HepG2 (cell line): ENCODE results near the gene THAP3. TPM values are rescaled to one million over a fixed set of nuclear protein-coding genes. Genes with fewer than 3 reads are reported as not detected.
A peak's percentile ranks its signal among the peaks of the same experiment; 100 is the strongest.

ENCODE experiments used
- CAMTA2 ChIP-seq: sonication (generic); formaldehyde crosslinking; IDR thresholded peaks from 2 replicates; pipeline ENCODE4 v1.4.0; 2020; ENCODE audit warnings: mild to moderate bottlenecking, missing genetic modification reagents, borderline replicate concordance
- CCAR2 ChIP-seq: fragments of 200-400 bp; formaldehyde crosslinking; optimal IDR thresholded peaks from 2 replicates; pipeline ENCODE3; 2018; ENCODE audit warnings: low read depth, mild to moderate bottlenecking, low read length, moderate library complexity
- FOXK1 ChIP-seq: sonication (generic); formaldehyde crosslinking; IDR thresholded peaks from 2 replicates; pipeline ENCODE4 v1.4.0; 2020; ENCODE audit warnings: low read depth, missing genetic modification reagents, borderline replicate concordance
- GABPA ChIP-seq, 2 experiments: IDR thresholded peaks; 2 replicates each; pipeline ENCODE4 v1.6.1; 2011 to 2016; ENCODE audit warnings: low read depth in 2 of 2, low read length in 1 of 2, missing biosample characterization in 1 of 2, missing genetic modification characterization in 1 of 2
- HMG20A ChIP-seq: IDR thresholded peaks from 2 replicates; pipeline ENCODE4 v1.6.1; 2016; ENCODE audit warnings: borderline replicate concordance
- MAFK ChIP-seq, 2 experiments: IDR thresholded peaks in 1 of 2; conservative IDR thresholded peaks in 1 of 2; 2 replicates each; pipeline ENCODE4 v1.6.1; 2011; ENCODE audit warnings: improper control_type of control experiment in 2 of 2, low read length in 2 of 2
- MLLT10 ChIP-seq: sonication (generic); formaldehyde crosslinking; IDR thresholded peaks from 2 replicates; pipeline ENCODE4 v1.4.0; 2020; ENCODE audit warnings: missing genetic modification reagents
- MTF2 ChIP-seq: sonication (generic); formaldehyde crosslinking; IDR thresholded peaks from 2 replicates; pipeline ENCODE4 v1.5.0; 2020; ENCODE audit warnings: missing genetic modification reagents, borderline replicate concordance
- NCOA1 ChIP-seq: sonication (generic); formaldehyde crosslinking; IDR thresholded peaks from 2 replicates; pipeline ENCODE4 v1.9.0; 2021; ENCODE audit warnings: missing genetic modification reagents
- POLR2AphosphoS5 ChIP-seq: IDR thresholded peaks from 2 replicates; pipeline ENCODE4 v1.6.1; 2012; ENCODE audit warnings: low read depth, low read length
- TAF15 ChIP-seq: fragments of 200-400 bp; formaldehyde crosslinking; IDR thresholded peaks from one replicate; pipeline ENCODE4 v1.6.1; 2018; ENCODE audit warnings: mild to moderate bottlenecking, low read depth, low read length; ENCODE audit not compliant: poor library complexity, severe bottlenecking
- ZFP36 ChIP-seq: fragments of 150-350 bp; IDR thresholded peaks from 2 replicates; pipeline ENCODE4 v1.6.1; 2018; ENCODE audit warnings: borderline replicate concordance, low read length, low read depth; ENCODE audit not compliant: partially characterized antibody
- ZNF446 ChIP-seq: sonication (generic); formaldehyde crosslinking; IDR thresholded peaks from 2 replicates; pipeline ENCODE4 v1.5.0; 2020; ENCODE audit warnings: mild to moderate bottlenecking, missing genetic modification reagents
- ZNF552 ChIP-seq: sonication (generic); formaldehyde crosslinking; IDR thresholded peaks from 2 replicates; pipeline ENCODE4 v1.9.0; 2022; ENCODE audit warnings: missing genetic modification reagents, mild to moderate bottlenecking, borderline replicate concordance
- ZNF577 ChIP-seq: sonication (generic); formaldehyde crosslinking; IDR thresholded peaks from 2 replicates; pipeline ENCODE4 v1.4.0; 2020; ENCODE audit warnings: mild to moderate bottlenecking, low read depth, missing genetic modification reagents, borderline replicate concordance
- ZNF878 ChIP-seq: sonication (generic); formaldehyde crosslinking; IDR thresholded peaks from 2 replicates; pipeline ENCODE4 v1.8.1; 2023; ENCODE audit warnings: mild to moderate bottlenecking, missing genetic modification reagents, moderate library complexity
- polyA plus RNA-seq, 8 experiments: library from polyadenylated mRNA; depleted of rRNA in 3 of 8; stranded (reverse) in 7 of 8; unstranded in 1 of 8; fragments of >200 nt; fragmentation: Illumina TruSeq in 4 of 8; extraction: Trizol in 4 of 8; gene quantifications; 2 replicates each; pipeline versions ENCODE4 v1.2.1 to v1.2.3, GENCODE V29; 2011 to 2016; ENCODE audit warnings: low read depth in 4 of 8, missing spikeins in 1 of 8, mixed read lengths in 1 of 8; ENCODE audit not compliant: insufficient read depth in 1 of 8
- total RNA-seq, 5 experiments: library from RNA; depleted of rRNA; stranded (reverse); fragments of >200 nt; fragmentation: Illumina TruSeq; extraction: Trizol; gene quantifications; 2 replicates each; pipeline ENCODE4 v1.2.3, GENCODE V29; 2016; ENCODE audit warnings: low read depth in 1 of 5
- TF ChIP-seq, protein P1 (sequence below): sonication (generic); formaldehyde crosslinking; conservative IDR thresholded peaks from 2 replicates; pipeline ENCODE4 v1.4.0; 2020; ENCODE audit warnings: missing genetic modification reagents
- TF ChIP-seq, protein P2 (sequence below), 2 experiments: sonication (generic) in 1 of 2; formaldehyde crosslinking in 1 of 2; IDR thresholded peaks; 2 replicates each; pipeline versions ENCODE4 v1.4.0 to v1.6.1; 2018 to 2020; ENCODE audit warnings: missing genetic modification reagents in 2 of 2, borderline replicate concordance in 1 of 2, low read depth in 1 of 2, mild to moderate bottlenecking in 1 of 2, missing biosample characterization in 1 of 2
- TF ChIP-seq, protein P3 (sequence below): sonication (generic); formaldehyde crosslinking; IDR thresholded peaks from 2 replicates; pipeline ENCODE4 v1.5.1; 2020; ENCODE audit warnings: mild to moderate bottlenecking, missing genetic modification reagents, borderline replicate concordance
- TF ChIP-seq, protein P4 (sequence below): sonication (generic); formaldehyde crosslinking; conservative IDR thresholded peaks from 2 replicates; pipeline ENCODE4 v1.4.0; 2020; ENCODE audit warnings: mild to moderate bottlenecking, missing genetic modification reagents, moderate library complexity

The THAP3 gene
- total and polyA plus RNA-seq, 2 of the 13 experiments (the other 11 are each of a cell fraction or from before 2014, with no cell fraction given) = 10.3 to 14.9 TPM

DNA sequence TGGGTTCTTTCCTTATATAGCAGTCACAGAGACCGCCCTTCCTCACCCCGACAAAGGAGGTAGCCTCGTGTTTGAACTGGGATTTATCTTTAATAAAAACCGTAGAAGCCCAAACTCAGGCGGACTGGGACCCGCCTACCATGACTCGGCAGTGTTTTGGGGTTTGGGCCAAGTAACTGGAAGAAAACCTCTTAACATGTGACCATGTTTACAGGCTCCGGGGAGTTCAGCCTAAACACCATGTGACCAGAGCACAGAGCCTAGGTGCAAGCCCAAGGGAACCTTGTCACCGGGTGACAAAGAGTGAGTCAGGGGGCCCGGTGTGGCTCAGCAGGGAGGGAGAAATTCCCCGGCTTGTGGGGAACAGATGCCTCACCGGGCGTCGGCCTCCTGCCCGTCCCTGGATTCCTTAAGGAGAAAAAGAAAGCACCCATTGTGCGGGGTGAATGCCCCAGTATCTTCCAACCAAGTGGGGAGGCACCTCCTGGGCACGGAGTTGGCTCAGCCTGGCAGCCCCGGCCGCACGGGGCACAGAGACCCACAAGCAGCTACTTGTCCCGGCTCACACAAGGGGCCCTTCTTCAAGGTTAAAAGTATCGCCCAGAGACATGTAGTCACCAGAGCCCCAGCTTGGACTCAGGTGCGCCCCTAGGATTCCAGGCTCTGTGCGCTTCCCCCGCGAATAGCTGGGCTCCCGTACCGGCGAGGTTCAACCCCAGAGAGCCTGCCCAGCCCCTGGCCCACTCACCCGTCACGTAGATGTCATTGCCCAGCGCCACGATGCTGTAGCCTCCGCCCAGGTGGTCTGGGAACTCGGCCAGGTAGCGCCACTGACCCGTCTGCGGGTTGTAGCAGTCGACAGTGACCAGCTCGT lies 23.4 kb upstream of the THAP3 start (continued):
- TF ChIP-seq, protein P1, sequence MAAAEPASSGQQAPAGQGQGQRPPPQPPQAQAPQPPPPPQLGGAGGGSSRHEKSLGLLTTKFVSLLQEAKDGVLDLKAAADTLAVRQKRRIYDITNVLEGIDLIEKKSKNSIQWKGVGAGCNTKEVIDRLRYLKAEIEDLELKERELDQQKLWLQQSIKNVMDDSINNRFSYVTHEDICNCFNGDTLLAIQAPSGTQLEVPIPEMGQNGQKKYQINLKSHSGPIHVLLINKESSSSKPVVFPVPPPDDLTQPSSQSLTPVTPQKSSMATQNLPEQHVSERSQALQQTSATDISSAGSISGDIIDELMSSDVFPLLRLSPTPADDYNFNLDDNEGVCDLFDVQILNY (CRISPR knock-in tag) = no peak
- TF ChIP-seq ZNF577 (CRISPR knock-in tag) = no peak
- TF ChIP-seq CCAR2 = no peak
- TF ChIP-seq MAFK (conservative IDR thresholded peaks at IDR 0.05 in 1 of 2, IDR thresholded peaks at IDR 0.05 in 1 of 2; ENCODE audit: low read length in 2 of 2) = 0 out of 4 replicates have a peak, but pooled peaks of 1 of the 2 experiments have one; percentile 38
- no peak for TF ChIP-seq MLLT10
- TF ChIP-seq MTF2 (CRISPR knock-in tag) = no peak
- no peak for TF ChIP-seq ZNF552 (CRISPR knock-in tag)
- TF ChIP-seq ZNF446 (CRISPR knock-in tag) = peak; percentile 60; the same call in 1 of the 2 replicates
- TF ChIP-seq, protein P2, sequence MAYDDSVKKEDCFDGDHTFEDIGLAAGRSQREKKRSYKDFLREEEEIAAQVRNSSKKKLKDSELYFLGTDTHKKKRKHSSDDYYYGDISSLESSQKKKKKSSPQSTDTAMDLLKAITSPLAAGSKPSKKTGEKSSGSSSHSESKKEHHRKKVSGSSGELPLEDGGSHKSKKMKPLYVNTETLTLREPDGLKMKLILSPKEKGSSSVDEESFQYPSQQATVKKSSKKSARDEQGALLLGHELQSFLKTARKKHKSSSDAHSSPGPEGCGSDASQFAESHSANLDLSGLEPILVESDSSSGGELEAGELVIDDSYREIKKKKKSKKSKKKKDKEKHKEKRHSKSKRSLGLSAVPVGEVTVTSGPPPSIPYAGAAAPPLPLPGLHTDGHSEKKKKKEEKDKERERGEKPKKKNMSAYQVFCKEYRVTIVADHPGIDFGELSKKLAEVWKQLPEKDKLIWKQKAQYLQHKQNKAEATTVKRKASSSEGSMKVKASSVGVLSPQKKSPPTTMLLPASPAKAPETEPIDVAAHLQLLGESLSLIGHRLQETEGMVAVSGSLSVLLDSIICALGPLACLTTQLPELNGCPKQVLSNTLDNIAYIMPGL (CRISPR knock-in tag; IDR thresholded peaks at IDR 0.05; ENCODE audit: borderline replicate concordance in 1 of 2, low read depth in 1 of 2) = no peak; a peak in 1 of 4 replicates
- TF ChIP-seq ZNF878 (CRISPR knock-in tag) = no peak
- peak; percentile 42; the same call in 1 of the 2 replicates for TF ChIP-seq POLR2AphosphoS5
- no peak for TF ChIP-seq TAF15
- TF ChIP-seq ZFP36 = no peak
- TF ChIP-seq CAMTA2 = no peak
- no peak for TF ChIP-seq NCOA1 (CRISPR knock-in tag)
- TF ChIP-seq, protein P3, sequence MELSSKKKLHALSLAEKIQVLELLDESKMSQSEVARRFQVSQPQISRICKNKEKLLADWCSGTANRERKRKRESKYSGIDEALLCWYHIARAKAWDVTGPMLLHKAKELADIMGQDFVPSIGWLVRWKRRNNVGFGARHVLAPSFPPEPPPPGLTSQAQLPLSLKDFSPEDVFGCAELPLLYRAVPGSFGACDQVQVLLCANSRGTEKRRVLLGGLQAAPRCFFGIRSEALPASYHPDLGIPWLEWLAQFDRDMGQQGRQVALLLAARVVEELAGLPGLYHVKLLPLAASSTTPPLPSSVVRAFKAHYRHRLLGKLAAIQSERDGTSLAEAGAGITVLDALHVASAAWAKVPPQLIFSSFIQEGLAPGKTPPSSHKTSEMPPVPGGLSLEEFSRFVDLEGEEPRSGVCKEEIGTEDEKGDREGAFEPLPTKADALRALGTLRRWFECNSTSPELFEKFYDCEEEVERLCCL = no peak
- TF ChIP-seq, protein P4, sequence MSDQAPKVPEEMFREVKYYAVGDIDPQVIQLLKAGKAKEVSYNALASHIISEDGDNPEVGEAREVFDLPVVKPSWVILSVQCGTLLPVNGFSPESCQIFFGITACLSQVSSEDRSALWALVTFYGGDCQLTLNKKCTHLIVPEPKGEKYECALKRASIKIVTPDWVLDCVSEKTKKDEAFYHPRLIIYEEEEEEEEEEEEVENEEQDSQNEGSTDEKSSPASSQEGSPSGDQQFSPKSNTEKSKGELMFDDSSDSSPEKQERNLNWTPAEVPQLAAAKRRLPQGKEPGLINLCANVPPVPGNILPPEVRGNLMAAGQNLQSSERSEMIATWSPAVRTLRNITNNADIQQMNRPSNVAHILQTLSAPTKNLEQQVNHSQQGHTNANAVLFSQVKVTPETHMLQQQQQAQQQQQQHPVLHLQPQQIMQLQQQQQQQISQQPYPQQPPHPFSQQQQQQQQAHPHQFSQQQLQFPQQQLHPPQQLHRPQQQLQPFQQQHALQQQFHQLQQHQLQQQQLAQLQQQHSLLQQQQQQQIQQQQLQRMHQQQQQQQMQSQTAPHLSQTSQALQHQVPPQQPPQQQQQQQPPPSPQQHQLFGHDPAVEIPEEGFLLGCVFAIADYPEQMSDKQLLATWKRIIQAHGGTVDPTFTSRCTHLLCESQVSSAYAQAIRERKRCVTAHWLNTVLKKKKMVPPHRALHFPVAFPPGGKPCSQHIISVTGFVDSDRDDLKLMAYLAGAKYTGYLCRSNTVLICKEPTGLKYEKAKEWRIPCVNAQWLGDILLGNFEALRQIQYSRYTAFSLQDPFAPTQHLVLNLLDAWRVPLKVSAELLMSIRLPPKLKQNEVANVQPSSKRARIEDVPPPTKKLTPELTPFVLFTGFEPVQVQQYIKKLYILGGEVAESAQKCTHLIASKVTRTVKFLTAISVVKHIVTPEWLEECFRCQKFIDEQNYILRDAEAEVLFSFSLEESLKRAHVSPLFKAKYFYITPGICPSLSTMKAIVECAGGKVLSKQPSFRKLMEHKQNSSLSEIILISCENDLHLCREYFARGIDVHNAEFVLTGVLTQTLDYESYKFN (CRISPR knock-in tag) = no peak; the same call in 1 of the 2 replicates
- TF ChIP-seq HMG20A = no peak
- peak; percentile 89; the same call in 1 of the 2 replicates for TF ChIP-seq FOXK1 (CRISPR knock-in tag)
- no peak for TF ChIP-seq GABPA (IDR thresholded peaks at IDR 0.05; ENCODE audit: low read depth, low read length)
- no peak for TF ChIP-seq GABPA (CRISPR knock-in tag; IDR thresholded peaks at IDR 0.05; ENCODE audit: low read depth)
